Pancreas (tissue), 10 donors: Measurements from ENCODE around the gene MTSS2. TPM values are rescaled to one million over a fixed set of nuclear protein-coding genes. Genes with fewer than 3 reads are reported as not detected.

Experiments
- ATAC-seq, 4 donors: fragments of 200-7000 bp; cut with Tn5 transposase; one replicate each; pipeline versions ENCODE4 v1.8.0 to v1.9.1; 2020; ENCODE audit warnings: mild to moderate bottlenecking in 4 of 4, moderate library complexity in 4 of 4
- DNase-seq, 6 donors: peaks; one replicate each; pipeline ENCODE4 v3.0.0-alpha.2; 2020
- FAIRE-seq: peaks from 2 replicates; lab custom pipeline; 2012; peaks lifted over from hg19 to GRCh38; lab: Jason Lieb, UNC
- H3K27ac ChIP-seq, 4 donors: fragments of 200-600 bp; sonication (generic); 1 replicate in 3 of 4; 2 replicates in 1 of 4; pipeline versions ENCODE4 v1.5.0 to v1.8.0; 2020
- H3K27me3 ChIP-seq, 4 donors: fragments of 200-600 bp; one replicate each; pipeline ENCODE4 v1.8.0; 2021
- H3K36me3 ChIP-seq, 3 donors: fragments of 200-600 bp; sonication (generic) in 1 of 3; one replicate each; pipeline versions ENCODE4 v1.5.0 to v1.8.0; 2020 to 2021
- H3K4me1 ChIP-seq, 3 donors: fragments of 200-600 bp; one replicate each; pipeline ENCODE4 v1.8.0; 2021
- H3K4me3 ChIP-seq, 4 donors: fragments of 200-600 bp; sonication (generic) in 2 of 4; one replicate each; pipeline versions ENCODE4 v1.5.0 to v1.8.0; 2020 to 2021
- H3K9me3 ChIP-seq, 4 donors: fragments of 200-600 bp; one replicate each; pipeline ENCODE4 v1.8.0; 2021
- WGBS, 2 donors: extraction: QIAGEN DNeasy Blood & Tissue Kit; methylation state at CpG; one replicate each; pipeline ENCODE4 v1.1.7; 2013; 5-methylcytosine and 5-hydroxymethylcytosine counted together
- intact Hi-C, 3 donors: fragments of 100-400 bp; cut with DNase I; formaldehyde crosslinking; loops; one replicate each; pipeline versions ENCODE4 v1.11.1 to v1.14.2; 2022
- polyA plus RNA-seq, 2 donors: library from polyadenylated mRNA; stranded (reverse); fragments of 200-250 nt; gene quantifications; one replicate each; pipeline ENCODE4 v1.2.3, GENCODE V29; 2013
- total RNA-seq, 6 donors: library from RNA; stranded (reverse); fragmentation: NEBNext Ultra II Directional in 4 of 6; extraction: Animal tissue kit (Norgen Biotek cat#: 25700) in 4 of 6; gene quantifications; one replicate each; pipeline versions ENCODE4 v1.2.1 to v1.2.4, GENCODE V29; 2021 to 2023
- TF ChIP-seq, protein P1 (sequence below), 4 donors: fragments of 200-600 bp; sonication (generic) in 3 of 4; IDR thresholded peaks; one replicate each; pipeline versions ENCODE4 v1.5.0 to v1.8.0; 2021; ENCODE audit warnings: antibody characterized with exemption in 4 of 4
- donor health status: healthy with polysubstance abuse.
- donor health status: DM: no; HTN: no; CAD: no; lungs with moderate emphysema.
- donor health status: DM: no; HTN: no; CAD: no.
- donor health status: control.
- donor health status: control.
- donor health status: Bipolar disorder and iron deficiency.
- donor health status: DM: yes; HTN: yes; CAD: no.
- donor health status: DM: no; HTN: no; CAD: no.
- donor health status: DM: no; HTN: no; CAD: no.
- donor health status: DM: yes; HTN: yes; CAD: no.

MTSS2 gene
- total and polyA plus RNA-seq, 8 donors = 5.0 to 39.1 (median 9.8) TPM

DNA sequence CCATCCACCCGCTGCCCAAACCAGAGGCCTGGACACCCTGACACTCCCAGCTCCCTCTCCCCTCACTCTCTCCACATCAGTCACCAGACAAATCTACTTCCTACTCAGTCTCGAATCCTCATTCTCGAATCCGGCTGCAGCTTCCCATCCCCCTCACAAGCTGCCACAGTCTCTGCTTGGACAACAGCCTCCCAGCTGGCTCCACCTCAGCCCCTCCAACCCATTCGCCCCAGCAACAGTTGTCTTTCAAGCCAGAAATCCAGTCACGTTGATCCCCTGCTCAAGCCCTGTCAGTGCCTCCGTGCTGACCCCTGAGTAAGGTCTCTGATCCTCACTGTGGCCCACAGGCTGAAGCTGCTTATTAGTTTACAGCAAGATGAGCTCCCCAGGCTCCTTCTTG is 44.2 kb upstream of the MTSS2 start:
- Histone ChIP-seq H3K4me1 (peaks cover 0 to 3% (median 0%) of the 10 kb centered on the region in 3 donors), H3K27me3 (no peaks in the 10 kb centered on the region), H3K4me3 (no peak overlapping the region), H3K27ac (no peak overlapping the region), H3K36me3 (peaks cover 0 to 6% (median 2%) of the 10 kb centered on the region in 3 donors), H3K9me3 (no peaks in the 10 kb centered on the region)
- ATAC-seq (no peak), FAIRE-seq (no peak), DNase-seq (no peak)
- TF ChIP-seq, protein P1, sequence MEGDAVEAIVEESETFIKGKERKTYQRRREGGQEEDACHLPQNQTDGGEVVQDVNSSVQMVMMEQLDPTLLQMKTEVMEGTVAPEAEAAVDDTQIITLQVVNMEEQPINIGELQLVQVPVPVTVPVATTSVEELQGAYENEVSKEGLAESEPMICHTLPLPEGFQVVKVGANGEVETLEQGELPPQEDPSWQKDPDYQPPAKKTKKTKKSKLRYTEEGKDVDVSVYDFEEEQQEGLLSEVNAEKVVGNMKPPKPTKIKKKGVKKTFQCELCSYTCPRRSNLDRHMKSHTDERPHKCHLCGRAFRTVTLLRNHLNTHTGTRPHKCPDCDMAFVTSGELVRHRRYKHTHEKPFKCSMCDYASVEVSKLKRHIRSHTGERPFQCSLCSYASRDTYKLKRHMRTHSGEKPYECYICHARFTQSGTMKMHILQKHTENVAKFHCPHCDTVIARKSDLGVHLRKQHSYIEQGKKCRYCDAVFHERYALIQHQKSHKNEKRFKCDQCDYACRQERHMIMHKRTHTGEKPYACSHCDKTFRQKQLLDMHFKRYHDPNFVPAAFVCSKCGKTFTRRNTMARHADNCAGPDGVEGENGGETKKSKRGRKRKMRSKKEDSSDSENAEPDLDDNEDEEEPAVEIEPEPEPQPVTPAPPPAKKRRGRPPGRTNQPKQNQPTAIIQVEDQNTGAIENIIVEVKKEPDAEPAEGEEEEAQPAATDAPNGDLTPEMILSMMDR (IDR thresholded peaks at IDR 0.05) = no peak
- whole genome bisulfite sequencing, 2 donors = 85 to 87% methylated on average over 7 of the region's 7 CpGs
- intact Hi-C loops = no loop called here

DNA sequence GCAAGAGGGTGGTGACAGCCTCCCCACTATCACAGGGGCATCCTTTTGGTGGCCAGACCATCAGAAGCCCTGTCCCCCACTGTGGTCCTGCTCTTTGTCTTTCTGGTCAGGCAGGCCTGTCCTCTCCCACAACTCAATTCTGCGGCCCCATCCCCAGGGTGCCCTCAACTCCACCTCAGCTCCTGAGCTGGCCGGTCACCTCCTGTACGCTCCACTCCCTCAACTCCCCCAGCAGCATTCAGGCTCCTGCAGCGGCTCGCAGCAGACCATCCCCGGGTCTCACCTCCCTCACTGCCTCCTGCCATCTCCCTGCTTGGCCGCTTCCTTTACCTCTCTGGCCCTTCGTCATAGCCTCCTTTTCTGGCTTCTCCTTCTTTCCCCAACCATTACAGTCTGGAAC is 43.4 kb upstream of the MTSS2 start:
- WGBS, 2 donors = 95 to 98% methylated on average over 8 of the region's 8 CpGs
- peaks cover 0 to 3% (median 0%) of the 10 kb centered on the region in 3 donors for H3K4me1 ChIP-seq
- peaks cover 0 to 6% (median 2%) of the 10 kb centered on the region in 3 donors for H3K36me3 ChIP-seq
- no peak overlapping the region for H3K27ac ChIP-seq
- H3K9me3 ChIP-seq = no peaks in the 10 kb centered on the region
- no peak overlapping the region for H3K4me3 ChIP-seq
- no peak for DNase-seq
- FAIRE-seq = no peak
- H3K27me3 ChIP-seq = no peaks in the 10 kb centered on the region
- TF ChIP-seq, protein P1 (IDR thresholded peaks at IDR 0.05) = no peak
- intact Hi-C loops = no loop called here
- no peak for ATAC-seq

DNA sequence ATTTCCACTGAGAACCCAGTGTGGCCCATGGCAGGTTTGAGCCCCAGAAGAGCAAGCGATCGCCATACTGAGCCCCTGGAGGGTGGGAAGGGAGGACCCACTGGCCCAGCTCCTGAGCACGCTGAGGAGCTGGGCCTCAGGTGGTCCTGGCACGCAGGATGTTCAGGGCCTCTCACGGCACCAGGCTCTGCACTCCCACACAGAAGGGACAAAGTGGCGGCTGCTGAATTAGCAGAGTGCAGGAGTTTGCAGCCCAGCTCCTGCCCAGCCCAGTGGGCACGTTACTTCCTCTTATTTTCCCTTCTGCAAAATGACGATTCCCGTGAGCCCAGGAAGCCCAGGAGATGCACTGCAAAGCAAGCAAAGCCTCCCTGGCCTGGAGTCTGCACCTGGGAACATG is 42.3 kb upstream of the MTSS2 start:
- Histone ChIP-seq H3K36me3 (peaks cover 0 to 6% (median 2%) of the 10 kb centered on the region in 3 donors), H3K4me1 (peaks cover 0 to 3% (median 0%) of the 10 kb centered on the region in 3 donors), H3K4me3 (no peak overlapping the region), H3K9me3 (no peaks in the 10 kb centered on the region), H3K27me3 (no peaks in the 10 kb centered on the region), H3K27ac (no peak overlapping the region)
- intact Hi-C loops = no loop called here
- TF ChIP-seq, protein P1 (IDR thresholded peaks at IDR 0.05) = no peak
- no peak for DNase-seq
- no peak for ATAC-seq
- no peak for FAIRE-seq
- 94 to 99% methylated on average over 9 of the region's 9 CpGs for WGBS, 2 donors

DNA sequence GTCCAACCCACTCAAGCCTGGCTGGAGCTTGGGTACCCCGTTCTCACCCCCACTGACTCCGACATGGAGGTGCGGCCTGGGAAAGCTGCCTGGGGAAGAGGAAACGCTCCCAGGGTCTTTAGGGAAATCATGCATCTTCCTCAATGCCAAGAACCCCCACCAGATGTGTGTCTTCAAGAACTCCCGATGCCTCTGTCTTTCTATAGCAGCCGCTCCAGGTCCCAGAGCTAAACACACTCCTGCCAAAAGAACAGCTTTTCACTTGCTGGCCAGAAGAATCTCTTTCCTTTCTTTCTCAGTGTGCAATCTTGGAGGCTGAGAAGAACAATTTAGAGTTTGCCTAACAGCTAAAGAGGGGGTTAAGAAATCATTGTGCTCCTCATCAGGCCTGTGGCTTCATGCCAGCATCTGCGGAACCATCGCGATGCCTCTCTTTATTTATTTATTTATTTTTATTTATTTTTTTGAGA is 41.1 kb upstream of the MTSS2 start:
- H3K4me3 ChIP-seq = no peak overlapping the region
- H3K4me1 ChIP-seq = peaks cover 0 to 3% (median 0%) of the 10 kb centered on the region in 3 donors
- H3K36me3 ChIP-seq = peaks cover 0 to 6% (median 2%) of the 10 kb centered on the region in 3 donors
- intact Hi-C loops = no loop called here
- whole genome bisulfite sequencing, 2 donors = 81 to 84% methylated on average over 9 of the region's 9 CpGs
- TF ChIP-seq, protein P1 (IDR thresholded peaks at IDR 0.05) = no peak
- no peaks in the 10 kb centered on the region for H3K27me3 ChIP-seq
- peak overlapping the region in 2 of 4 donors; percentile 71 to 75 for H3K27ac ChIP-seq
- ATAC-seq (no peak), FAIRE-seq (no peak), DNase-seq (no peak)
- no peaks in the 10 kb centered on the region for H3K9me3 ChIP-seq
